Mesendoderm (in vitro differentiated cells): ENCODE measurements around the gene MAN2B2.

Source experiments
- DNase-seq: peaks from one replicate; pipeline ENCODE4 v3.0.0; 2013
- H2AK5ac ChIP-seq: 2 replicates; pipeline ENCODE4 v1.6.1; 2013; ENCODE audit warnings: low read length, inconsistent platforms
- H2BK120ac ChIP-seq: 2 replicates; pipeline ENCODE4 v1.6.1; 2013; ENCODE audit warnings: low read depth, mild to moderate bottlenecking, low read length, moderate library complexity, mixed read lengths
- H2BK15ac ChIP-seq: replicated peaks from 2 replicates; pipeline ENCODE4 v1.6.1; 2013; ENCODE audit warnings: low read depth, mild to moderate bottlenecking, moderate library complexity
- H2BK5ac ChIP-seq: 2 replicates; pipeline ENCODE4 v1.6.1; 2013; ENCODE audit warnings: low read length, inconsistent platforms
- H3K18ac ChIP-seq: 2 replicates; pipeline ENCODE4 v1.6.1; 2013; ENCODE audit warnings: mild to moderate bottlenecking, low read length, mixed read lengths
- H3K23ac ChIP-seq: one replicate; pipeline ENCODE4 v1.6.1; 2013; ENCODE audit warnings: low read length
- H3K27ac ChIP-seq: 2 replicates; pipeline ENCODE4 v1.5.1; 2013; ENCODE audit warnings: low read depth, mild to moderate bottlenecking, inconsistent platforms, low read length, moderate library complexity
- H3K27me3 ChIP-seq: 2 replicates; pipeline ENCODE4 v1.6.1; 2013; ENCODE audit warnings: low read length, control low read depth, mild to moderate bottlenecking, inconsistent platforms; ENCODE audit not compliant: insufficient read depth, poor library complexity
- H3K36me3 ChIP-seq: 2 replicates; pipeline ENCODE4 v1.6.1; 2013; ENCODE audit warnings: low read length, inconsistent platforms; ENCODE audit not compliant: control insufficient read depth, insufficient read depth
- H3K4ac ChIP-seq: one replicate; pipeline ENCODE4 v1.6.1; 2013; ENCODE audit warnings: low read depth, mild to moderate bottlenecking, low read length, moderate library complexity
- H3K4me1 ChIP-seq: 2 replicates; pipeline ENCODE4 v1.6.1; 2013; ENCODE audit warnings: low read depth, low read length, inconsistent platforms; ENCODE audit not compliant: control insufficient read depth
- H3K4me2 ChIP-seq: 2 replicates; pipeline ENCODE4 v1.6.1; 2013; ENCODE audit warnings: low read length
- H3K4me3 ChIP-seq: 2 replicates; pipeline ENCODE4 v1.5.1; 2013; ENCODE audit warnings: mild to moderate bottlenecking, low read length
- H3K56ac ChIP-seq: one replicate; pipeline ENCODE4 v1.6.1; 2013; ENCODE audit warnings: low read length
- H3K79me1 ChIP-seq: 2 replicates; pipeline ENCODE4 v1.6.1; 2013; ENCODE audit warnings: low read length, inconsistent platforms
- H3K79me2 ChIP-seq: 2 replicates; pipeline ENCODE4 v1.6.1; 2013; ENCODE audit warnings: mild to moderate bottlenecking, low read length; ENCODE audit not compliant: control insufficient read depth, insufficient read depth
- H3K9ac ChIP-seq: 2 replicates; pipeline ENCODE4 v1.6.1; 2013; ENCODE audit warnings: low read length, inconsistent platforms
- H4K5ac ChIP-seq: one replicate; pipeline ENCODE4 v1.6.1; 2013; ENCODE audit warnings: low read length
- H4K8ac ChIP-seq: one replicate; pipeline ENCODE4 v1.6.1; 2013; ENCODE audit warnings: low read depth, mild to moderate bottlenecking, control low read depth, low read length, moderate library complexity
- WGBS: extraction: QIAGEN DNeasy Blood & Tissue Kit; methylation state at CpG from one replicate; pipeline ENCODE4 v1.1.7; 2013; ENCODE audit warnings: low lambda C conversion rate, missing lambda C conversion rate; ENCODE audit not compliant: insufficient coverage; ENCODE audit errors: extremely low coverage; 5-methylcytosine and 5-hydroxymethylcytosine counted together

MAN2B2 gene

DNA sequence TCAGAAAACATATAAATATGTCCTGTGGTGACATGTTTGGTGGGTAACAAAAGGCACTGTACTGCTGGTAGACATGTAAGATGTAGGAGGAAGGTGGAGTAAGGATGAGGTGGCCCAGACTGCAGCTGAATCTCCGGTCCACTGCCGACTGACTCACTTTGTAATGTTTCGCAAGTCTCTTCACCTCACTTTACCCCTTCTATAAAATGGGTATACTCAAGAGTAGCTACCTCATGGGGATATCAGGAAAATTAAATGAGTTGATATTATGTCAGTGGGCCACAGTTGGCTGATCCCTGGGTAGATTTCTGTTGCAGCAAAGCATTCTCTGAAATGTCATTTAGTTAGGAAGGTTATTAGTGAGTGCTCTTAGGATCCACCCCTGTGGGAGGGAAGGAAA, 87.6 kb downstream of the MAN2B2 start:
- Histone ChIP-seq H2BK15ac (no peak overlapping the region), H3K56ac (no peak overlapping the region), H3K27me3 (peaks cover 5% of the 10 kb centered on the region), H3K18ac (no peak overlapping the region), H3K4me2 (no peak overlapping the region), H3K23ac (no peak overlapping the region), H2AK5ac (no peak overlapping the region), H4K5ac (no peak overlapping the region), H3K4me1 (no peaks in the 10 kb centered on the region), H3K36me3 (no peaks in the 10 kb centered on the region), H2BK5ac (no peak overlapping the region), H3K79me2 (no peaks in the 10 kb centered on the region), H3K79me1 (no peaks in the 10 kb centered on the region), H3K9ac (no peak overlapping the region), H4K8ac (no peak overlapping the region), H3K4me3 (no peak overlapping the region), H3K4ac (no peak overlapping the region), H2BK120ac (no peak overlapping the region), H3K27ac (no peak overlapping the region)
- no CpG with 5 or more reads among the region's 3 CpGs for WGBS
- DNase-seq: no peak

GRCh38 chr4:6663596-6664393, 88.8 kb downstream of the MAN2B2 start:
- H3K4ac ChIP-seq: no peak overlapping the region
- H2BK5ac ChIP-seq: no peak overlapping the region
- H2BK120ac ChIP-seq: no peak overlapping the region
- no peak overlapping the region for H2BK15ac ChIP-seq
- peaks cover 5% of the 10 kb centered on the region for H3K27me3 ChIP-seq
- H3K27ac ChIP-seq: no peak overlapping the region
- no peaks in the 10 kb centered on the region for H3K36me3 ChIP-seq
- no CpG with 5 or more reads among the region's 55 CpGs for WGBS
- no peaks in the 10 kb centered on the region for H3K79me1 ChIP-seq
- H3K79me2 ChIP-seq: no peaks in the 10 kb centered on the region
- no peak for DNase-seq
- H3K9ac ChIP-seq: no peak overlapping the region
- H3K56ac ChIP-seq: no peak overlapping the region
- no peaks in the 10 kb centered on the region for H3K4me1 ChIP-seq
- H3K23ac ChIP-seq: no peak overlapping the region
- no peak overlapping the region for H3K4me3 ChIP-seq
- H3K18ac ChIP-seq: no peak overlapping the region
- H4K8ac ChIP-seq: no peak overlapping the region
- H2AK5ac ChIP-seq: no peak overlapping the region
- no peak overlapping the region for H3K4me2 ChIP-seq
- H4K5ac ChIP-seq: no peak overlapping the region

- H3K79me2 ChIP-seq: no peaks in the 10 kb centered on the region
- no peak overlapping the region for H3K9ac ChIP-seq
- no peaks in the 10 kb centered on the region for H3K27me3 ChIP-seq
- no peak overlapping the region for H3K18ac ChIP-seq
- H3K36me3 ChIP-seq: no peaks in the 10 kb centered on the region
- H2BK120ac ChIP-seq: no peak overlapping the region
- H3K4me1 ChIP-seq: no peaks in the 10 kb centered on the region
- no peak overlapping the region for H3K23ac ChIP-seq
- H3K79me1 ChIP-seq: no peaks in the 10 kb centered on the region
- DNase-seq: no peak
- no peak overlapping the region for H4K8ac ChIP-seq
- H3K4me2 ChIP-seq: no peak overlapping the region
- no peak overlapping the region for H3K4ac ChIP-seq
- H4K5ac ChIP-seq: no peak overlapping the region
- H2BK5ac ChIP-seq: no peak overlapping the region
- no peak overlapping the region for H3K27ac ChIP-seq
- H3K56ac ChIP-seq: no peak overlapping the region
- H2AK5ac ChIP-seq: no peak overlapping the region
- H2BK15ac ChIP-seq: no peak overlapping the region
- H3K4me3 ChIP-seq: no peak overlapping the region
- WGBS: no CpG with 5 or more reads among the region's 9 CpGs
Observed at GRCh38 chr4:6665320-6665654, 90.3 kb downstream of the MAN2B2 start.

DNA sequence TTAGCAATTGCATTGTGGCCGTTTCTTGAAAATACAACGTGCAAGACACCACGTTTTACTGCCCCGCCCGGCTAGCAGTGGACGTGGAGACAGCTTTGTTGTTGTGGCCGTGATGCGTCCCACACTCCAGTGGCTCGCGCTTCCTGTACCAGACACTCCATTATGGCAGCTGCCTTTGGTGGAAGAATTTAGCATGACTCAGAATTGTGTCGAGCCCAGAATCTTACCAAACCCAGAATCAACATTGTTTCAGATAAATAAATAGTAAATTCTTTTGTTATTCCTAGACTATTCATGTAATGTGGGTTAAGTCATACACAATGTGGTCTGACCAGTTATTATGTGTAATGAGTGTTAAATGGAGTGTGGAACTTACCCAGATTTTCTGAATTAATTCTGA, 93.4 kb downstream of the MAN2B2 start:
- Histone ChIP-seq H3K27me3 (no peaks in the 10 kb centered on the region), H3K79me1 (no peaks in the 10 kb centered on the region), H4K8ac (no peak overlapping the region), H3K79me2 (no peaks in the 10 kb centered on the region), H2AK5ac (no peak overlapping the region), H3K27ac (no peak overlapping the region), H3K9ac (no peak overlapping the region), H3K4ac (no peak overlapping the region), H3K23ac (no peak overlapping the region), H3K18ac (no peak overlapping the region), H3K4me2 (no peak overlapping the region), H2BK120ac (no peak overlapping the region), H2BK15ac (no peak overlapping the region), H3K4me3 (no peak overlapping the region), H4K5ac (no peak overlapping the region), H2BK5ac (no peak overlapping the region), H3K56ac (no peak overlapping the region), H3K36me3 (no peaks in the 10 kb centered on the region), H3K4me1 (no peaks in the 10 kb centered on the region)
- no peak for DNase-seq
- WGBS: no CpG with 5 or more reads among the region's 11 CpGs

DNA sequence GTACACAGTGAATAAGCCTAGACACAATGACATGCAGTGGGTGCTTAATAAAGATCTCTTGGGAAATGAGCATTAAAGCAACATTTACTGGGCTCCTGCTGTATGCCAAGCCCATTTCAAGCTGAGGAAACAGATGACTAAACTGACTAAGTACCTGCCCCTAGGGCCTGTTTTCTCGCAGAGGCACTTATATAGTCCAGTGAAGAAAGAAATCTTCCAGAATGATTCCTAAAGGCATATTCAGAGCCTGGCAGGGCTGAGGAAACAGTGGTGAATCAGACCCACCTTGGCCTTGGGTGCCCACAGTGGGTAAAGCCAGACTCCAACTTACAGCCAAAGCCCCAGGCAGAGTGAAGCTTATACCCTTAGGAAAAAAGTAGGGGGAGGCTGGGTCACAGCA, 96.7 kb downstream of the MAN2B2 start:
- Histone ChIP-seq H2AK5ac (no peak overlapping the region), H3K18ac (no peak overlapping the region), H3K27me3 (no peaks in the 10 kb centered on the region)

GRCh38 chr4:6672131-6672530, 97.1 kb downstream of the MAN2B2 start:
- Histone ChIP-seq H4K8ac (no peak overlapping the region), H2BK5ac (no peak overlapping the region), H3K4ac (no peak overlapping the region), H2BK15ac (no peak overlapping the region), H3K56ac (no peak overlapping the region), H3K23ac (no peak overlapping the region), H3K27me3 (no peaks in the 10 kb centered on the region), H3K36me3 (peaks cover 3% of the 10 kb centered on the region), H3K4me3 (no peak overlapping the region), H2AK5ac (no peak overlapping the region), H2BK120ac (no peak overlapping the region), H3K27ac (no peak overlapping the region), H3K4me2 (no peak overlapping the region), H3K18ac (no peak overlapping the region), H4K5ac (no peak overlapping the region), H3K9ac (no peak overlapping the region), H3K79me2 (peaks cover 17% of the 10 kb centered on the region), H3K79me1 (peaks cover 20% of the 10 kb centered on the region), H3K4me1 (peaks cover 4% of the 10 kb centered on the region)
- no CpG with 5 or more reads among the region's 19 CpGs for WGBS
- no peak for DNase-seq

More for the DNA sequence above, 96.7 kb downstream of the MAN2B2 start:
- no peak overlapping the region for H4K8ac ChIP-seq
- H3K4me2 ChIP-seq: no peak overlapping the region
- no peak overlapping the region for H2BK15ac ChIP-seq
- no peak overlapping the region for H3K9ac ChIP-seq
- DNase-seq: no peak
- peaks cover 15% of the 10 kb centered on the region for H3K79me2 ChIP-seq
- no peak overlapping the region for H3K56ac ChIP-seq
- no peak overlapping the region for H3K4me3 ChIP-seq
- no peak overlapping the region for H3K27ac ChIP-seq
- H3K36me3 ChIP-seq: peaks cover 3% of the 10 kb centered on the region
- no peak overlapping the region for H3K4ac ChIP-seq
- H2BK5ac ChIP-seq: no peak overlapping the region
- peaks cover 17% of the 10 kb centered on the region for H3K79me1 ChIP-seq
- H3K23ac ChIP-seq: no peak overlapping the region
- WGBS: no CpG with 5 or more reads among the region's 1 CpG
- no peak overlapping the region for H2BK120ac ChIP-seq
- peaks cover 4% of the 10 kb centered on the region for H3K4me1 ChIP-seq
- H4K5ac ChIP-seq: no peak overlapping the region
